Measurements from ENCODE around the gene P2RX1.

P2RX1 gene

GRCh38 chr17:3918372-3919122 lies 2.3 kb upstream of the P2RX1 start:
- no peak for TF ChIP-seq CTCF (IDR thresholded peaks at IDR 0.05)
- H3K27ac ChIP-seq: peak overlapping the region; percentile 80 to 92
- H3K4me3 ChIP-seq: no peak overlapping the region
- no peak for DNase-seq (ENCODE audit: low spot score)

GRCh38 chr17:3917391-3917931 lies 1.2 kb upstream of the P2RX1 start:
- peak overlapping the region; percentile 80 to 92 for H3K27ac ChIP-seq

GRCh38 chr17:3916825-3917224 lies 560 bp upstream of the P2RX1 start:
- DNase-seq (ENCODE audit: low spot score): no peak
- no peak for TF ChIP-seq CTCF (IDR thresholded peaks at IDR 0.05)
- H3K4me3 ChIP-seq: no peak overlapping the region
- H3K27ac ChIP-seq: peak overlapping the region; percentile 80 to 92

More at GRCh38 chr17:3917391-3917931, 1.2 kb upstream of the P2RX1 start:
- TF ChIP-seq CTCF (IDR thresholded peaks at IDR 0.05): no peak
- H3K4me3 ChIP-seq: no peak overlapping the region
- no peak for DNase-seq (ENCODE audit: low spot score)

GRCh38 chr17:3915581-3915994 lies 677 bp downstream of the P2RX1 start:
- DNase-seq (ENCODE audit: low spot score): peak; percentile 73
- Histone ChIP-seq H3K27ac (peak overlapping the region; percentile 80 to 92), H3K4me3 (peak overlapping the region; percentile 49)
- TF ChIP-seq CTCF (IDR thresholded peaks at IDR 0.05): no peak

GRCh38 chr17:3914312-3914670 lies 2.0 kb downstream of the P2RX1 start:
- H3K27ac ChIP-seq: peak overlapping the region; percentile 80 to 92
- H3K4me3 ChIP-seq: peak overlapping the region; percentile 49
- DNase-seq (ENCODE audit: low spot score): no peak
- no peak for TF ChIP-seq CTCF (IDR thresholded peaks at IDR 0.05)

- peak overlapping the region; percentile 49 for H3K4me3 ChIP-seq
Observed at GRCh38 chr17:3913531-3914311, 2.5 kb downstream of the P2RX1 start.

More at GRCh38 chr17:3913531-3914311, 2.5 kb downstream of the P2RX1 start:
- DNase-seq (ENCODE audit: low spot score): peak; percentile 86
- TF ChIP-seq CTCF (IDR thresholded peaks at IDR 0.05): peak; percentile 97
- H3K27ac ChIP-seq: peak overlapping the region; percentile 80 to 92
